BLaER1 treated with 17β-estradiol and CSF1 and Interleukin-3, amounts not matched to agents 10 nM and 100 nM (cell line): ENCODE measurements around the gene KLC1.

ENCODE experiments used
- H3K27ac ChIP-seq, 11 experiments: shearing (Covaris generic); formaldehyde crosslinking; 2 replicates each; pipeline ENCODE4 v1.8.1; 2022
- H3K27me3 ChIP-seq, 11 experiments: shearing (Covaris generic); formaldehyde crosslinking; 2 replicates each; pipeline ENCODE4 v1.8.1; 2022
- H3K36me3 ChIP-seq, 11 experiments: shearing (Covaris generic); formaldehyde crosslinking; 2 replicates each; pipeline ENCODE4 v1.8.1; 2022
- H3K4me1 ChIP-seq, 10 experiments: shearing (Covaris generic); formaldehyde crosslinking; 2 replicates each; pipeline ENCODE4 v1.8.1; 2022
- H3K4me2 ChIP-seq, 11 experiments: shearing (Covaris generic); formaldehyde crosslinking; 2 replicates each; pipeline ENCODE4 v1.8.1; 2022
- H3K4me3 ChIP-seq, 10 experiments: shearing (Covaris generic); formaldehyde crosslinking; 2 replicates each; pipeline ENCODE4 v1.8.1; 2022
- H3K9ac ChIP-seq, 11 experiments: shearing (Covaris generic); formaldehyde crosslinking; 2 replicates each; pipeline ENCODE4 v1.8.1; 2022
- H3K9me3 ChIP-seq, 11 experiments: shearing (Covaris generic); formaldehyde crosslinking; replicated peaks in 1 of 11; 2 replicates each; pipeline ENCODE4 v1.8.1; 2022
- H4K20me1 ChIP-seq, 11 experiments: shearing (Covaris generic); formaldehyde crosslinking; 2 replicates each; pipeline ENCODE4 v1.8.1; 2022
- Cebpa-rat ChIP-seq, 11 experiments: shearing (Covaris generic); IDR thresholded peaks; 2 replicates each; pipeline ENCODE4 v1.8.1; 2022

The KLC1 gene

DNA sequence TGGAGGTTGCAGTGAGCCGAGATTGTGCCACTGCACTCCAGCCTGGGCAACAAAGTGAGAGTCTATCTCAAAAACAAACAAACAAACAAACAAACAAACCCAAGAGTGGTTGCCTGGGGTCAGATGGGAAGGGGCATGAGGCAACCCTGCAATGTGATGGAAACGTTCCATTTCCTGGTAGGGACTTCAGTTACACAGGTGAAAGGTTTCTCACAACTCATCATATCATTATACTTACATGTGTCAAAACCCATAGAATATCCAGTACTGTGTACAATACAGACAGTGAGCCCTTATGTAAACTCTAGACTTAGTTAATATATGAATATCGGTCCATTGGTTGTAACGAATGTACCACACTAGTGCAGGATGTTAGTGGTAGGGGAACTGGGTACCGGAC, 7.2 kb upstream of the KLC1 start:
- Histone ChIP-seq H3K4me2 (no peak overlapping the region), H3K4me1 (peaks cover 29 to 42% (median 38%) of the 10 kb centered on the region in 10 experiments), H3K36me3 (no peaks in the 10 kb centered on the region), H3K9ac (no peak overlapping the region), H3K27ac (no peak overlapping the region), H3K9me3 (no peaks in the 10 kb centered on the region), H4K20me1 (peaks cover 0 to 17% (median 0%) of the 10 kb centered on the region in 11 experiments; a peak in 3 of 22 replicates), H3K27me3 (no peaks in the 10 kb centered on the region), H3K4me3 (no peak overlapping the region)
- no peak for TF ChIP-seq Cebpa-rat (IDR thresholded peaks at IDR 0.05)

DNA sequence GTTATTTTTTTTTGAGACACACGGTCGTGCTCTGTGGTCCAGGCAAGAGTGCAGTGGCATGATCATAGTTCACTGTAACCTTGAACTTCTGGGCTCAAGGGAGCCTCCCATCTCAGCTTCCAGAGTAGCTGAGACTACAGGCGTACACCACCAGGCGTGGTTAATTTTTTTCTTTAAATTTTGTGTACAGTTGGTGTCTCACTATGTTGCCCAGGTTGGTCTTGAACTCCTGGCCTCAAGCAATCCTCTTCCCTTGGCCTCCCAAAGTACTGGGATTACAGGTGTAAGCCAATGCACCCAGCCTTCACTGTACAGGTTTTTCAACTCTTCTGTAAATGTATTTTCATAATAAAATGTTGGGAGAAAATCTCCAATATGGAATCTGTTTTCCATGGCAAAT, 5.7 kb upstream of the KLC1 start:
- Histone ChIP-seq H3K9me3 (no peaks in the 10 kb centered on the region), H3K4me1 (peaks cover 40 to 56% (median 51%) of the 10 kb centered on the region in 10 experiments), H4K20me1 (peaks cover 0 to 17% (median 0%) of the 10 kb centered on the region in 11 experiments; a peak in 3 of 22 replicates), H3K9ac (no peak overlapping the region), H3K27ac (no peak overlapping the region; a peak in 2 of 22 replicates), H3K36me3 (no peaks in the 10 kb centered on the region), H3K4me2 (peak overlapping the region; percentile 78 to 99 (median 93); a peak in 21 of 22 replicates), H3K4me3 (no peak overlapping the region), H3K27me3 (no peaks in the 10 kb centered on the region)
- TF ChIP-seq Cebpa-rat (IDR thresholded peaks at IDR 0.05): no peak

- Histone ChIP-seq H4K20me1 (peaks cover 0 to 17% (median 0%) of the 10 kb centered on the region in 11 experiments; a peak in 3 of 22 replicates), H3K27me3 (no peaks in the 10 kb centered on the region), H3K4me2 (peak overlapping the region; percentile 78 to 99 (median 93)), H3K36me3 (no peaks in the 10 kb centered on the region), H3K27ac (peak overlapping the region in 9 of 11 experiments; percentile 43 to 70 (median 62); a peak in 17 of 22 replicates), H3K9me3 (no peaks in the 10 kb centered on the region), H3K4me1 (peaks cover 43 to 60% (median 53%) of the 10 kb centered on the region in 10 experiments), H3K4me3 (peak overlapping the region in 5 of 10 experiments; percentile 8 to 60 (median 37); a peak in 7 of 20 replicates), H3K9ac (peak overlapping the region in 10 of 11 experiments; percentile 7 to 72 (median 54); a peak in 17 of 22 replicates)
- no peak for TF ChIP-seq Cebpa-rat (IDR thresholded peaks at IDR 0.05)
Observed at GRCh38 chr14:103623883-103624482, 5.0 kb upstream of the KLC1 start.

DNA sequence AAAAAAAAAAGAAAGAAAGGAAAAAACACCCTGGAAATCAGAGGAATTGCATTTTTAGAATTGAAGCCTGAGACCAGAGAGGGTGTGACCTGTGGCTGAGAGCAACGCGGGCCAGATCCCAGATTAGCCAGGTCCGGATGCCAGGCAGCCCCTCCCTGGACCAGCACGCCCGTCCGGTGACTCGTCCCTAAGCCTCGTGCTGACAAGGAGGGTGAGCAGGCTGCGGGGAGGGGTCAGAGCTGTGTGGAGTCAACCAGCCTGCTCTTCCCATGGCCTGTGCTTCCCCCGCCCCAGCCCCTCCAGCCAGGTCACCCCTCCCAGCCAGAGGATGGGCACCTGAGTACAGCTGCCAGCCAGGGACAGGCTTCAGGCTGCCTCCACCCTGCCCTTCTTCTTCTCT, 4.2 kb upstream of the KLC1 start:
- Histone ChIP-seq H4K20me1 (peaks cover 1 to 21% (median 3%) of the 10 kb centered on the region in 11 experiments; a peak in 19 of 22 replicates), H3K4me2 (peak overlapping the region; percentile 78 to 99 (median 93)), H3K27me3 (no peaks in the 10 kb centered on the region), H3K4me1 (peaks cover 43 to 60% (median 53%) of the 10 kb centered on the region in 10 experiments), H3K9ac (peak overlapping the region in 10 of 11 experiments; percentile 6 to 71 (median 57); a peak in 18 of 22 replicates), H3K36me3 (no peaks in the 10 kb centered on the region), H3K27ac (peak overlapping the region in 10 of 11 experiments; percentile 0 to 70 (median 62); a peak in 19 of 22 replicates), H3K9me3 (no peaks in the 10 kb centered on the region), H3K4me3 (peak overlapping the region in 9 of 10 experiments; percentile 5 to 60 (median 39); a peak in 14 of 20 replicates)
- TF ChIP-seq Cebpa-rat (IDR thresholded peaks at IDR 0.05): no peak

GRCh38 chr14:103625356-103626095, 3.5 kb upstream of the KLC1 start:
- Histone ChIP-seq H3K4me1 (peaks cover 45 to 64% (median 57%) of the 10 kb centered on the region in 10 experiments), H3K36me3 (peaks cover 0 to 1% (median 0%) of the 10 kb centered on the region in 11 experiments; a peak in 1 of 22 replicates), H3K9me3 (no peaks in the 10 kb centered on the region), H3K9ac (peak overlapping the region in 10 of 11 experiments; percentile 6 to 71 (median 57); a peak in 16 of 22 replicates), H3K27me3 (no peaks in the 10 kb centered on the region), H4K20me1 (peaks cover 8 to 28% (median 10%) of the 10 kb centered on the region in 11 experiments), H3K4me2 (peak overlapping the region; percentile 78 to 99 (median 93)), H3K4me3 (peak overlapping the region in 9 of 10 experiments; percentile 5 to 60 (median 39); a peak in 13 of 20 replicates), H3K27ac (peak overlapping the region in 10 of 11 experiments; percentile 0 to 70 (median 62); a peak in 19 of 22 replicates)
- TF ChIP-seq Cebpa-rat (IDR thresholded peaks at IDR 0.05): no peak

- H3K27ac ChIP-seq: peak overlapping the region in 2 of 11 experiments; percentile 4 to 65; a peak in 1 of 22 replicates
- H3K9me3 ChIP-seq: no peaks in the 10 kb centered on the region
- peaks cover 53 to 71% (median 64%) of the 10 kb centered on the region in 10 experiments for H3K4me1 ChIP-seq
- peak overlapping the region in 1 of 10 experiments; percentile 11; a peak in 1 of 20 replicates for H3K4me3 ChIP-seq
- H3K36me3 ChIP-seq: peaks cover 0 to 9% (median 3%) of the 10 kb centered on the region in 11 experiments; a peak in 8 of 22 replicates
- H4K20me1 ChIP-seq: peaks cover 16 to 35% (median 18%) of the 10 kb centered on the region in 11 experiments
- no peaks in the 10 kb centered on the region for H3K27me3 ChIP-seq
- 0 out of 22 replicates have a peak overlapping the region, but pooled peaks of 1 of the 11 experiments have one; percentile 23 for H3K9ac ChIP-seq
- no peak for TF ChIP-seq Cebpa-rat (IDR thresholded peaks at IDR 0.05)
- peak overlapping the region in 9 of 11 experiments; percentile 87 to 99 (median 93); a peak in 19 of 22 replicates for H3K4me2 ChIP-seq
Observed at GRCh38 chr14:103626146-103626850, 2.7 kb upstream of the KLC1 start.

- no peaks in the 10 kb centered on the region for H3K27me3 ChIP-seq
- no peaks in the 10 kb centered on the region for H3K9me3 ChIP-seq
- TF ChIP-seq Cebpa-rat (IDR thresholded peaks at IDR 0.05): no peak
- peak overlapping the region in 9 of 11 experiments; percentile 90 to 98 (median 96); a peak in 17 of 22 replicates for H3K9ac ChIP-seq
- H3K4me3 ChIP-seq: peak overlapping the region in 2 of 10 experiments; percentile 86 to 98; a peak in 2 of 20 replicates
- H3K4me2 ChIP-seq: peak overlapping the region; percentile 89 to 99 (median 95)
- peaks cover 4 to 19% (median 12%) of the 10 kb centered on the region in 11 experiments; a peak in 19 of 22 replicates for H3K36me3 ChIP-seq
- peaks cover 63 to 76% (median 68%) of the 10 kb centered on the region in 10 experiments for H3K4me1 ChIP-seq
- H4K20me1 ChIP-seq: peaks cover 26 to 46% (median 28%) of the 10 kb centered on the region in 11 experiments
- H3K27ac ChIP-seq: peak overlapping the region in 8 of 11 experiments; percentile 89 to 97 (median 95); a peak in 16 of 22 replicates
Observed at GRCh38 chr14:103627073-103628025, 1.7 kb upstream of the KLC1 start.
